ENCODE measurements around the gene ADGRD2.

ADGRD2 gene

DNA sequence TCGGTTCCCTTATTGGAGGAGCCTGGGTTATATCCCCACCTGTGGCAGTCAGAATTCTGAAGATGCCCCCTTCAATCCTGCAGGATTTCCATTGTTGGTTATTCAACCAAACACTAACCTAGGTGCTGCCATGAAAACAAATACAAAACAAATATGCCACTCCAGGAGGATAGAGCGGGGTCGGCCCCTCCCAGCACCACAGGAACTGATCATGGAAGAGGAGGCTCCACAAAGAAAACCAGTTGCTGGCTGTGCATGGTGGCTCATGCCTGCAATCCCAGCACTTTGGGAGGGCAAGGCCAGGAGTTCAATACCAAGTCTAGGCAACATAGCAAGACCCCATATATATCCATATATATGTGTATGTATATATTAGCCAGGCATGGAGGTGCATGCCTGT, 13.2 kb upstream of the ADGRD2 start:
- no peak for DNase-seq (ENCODE audit: low read depth)

DNA sequence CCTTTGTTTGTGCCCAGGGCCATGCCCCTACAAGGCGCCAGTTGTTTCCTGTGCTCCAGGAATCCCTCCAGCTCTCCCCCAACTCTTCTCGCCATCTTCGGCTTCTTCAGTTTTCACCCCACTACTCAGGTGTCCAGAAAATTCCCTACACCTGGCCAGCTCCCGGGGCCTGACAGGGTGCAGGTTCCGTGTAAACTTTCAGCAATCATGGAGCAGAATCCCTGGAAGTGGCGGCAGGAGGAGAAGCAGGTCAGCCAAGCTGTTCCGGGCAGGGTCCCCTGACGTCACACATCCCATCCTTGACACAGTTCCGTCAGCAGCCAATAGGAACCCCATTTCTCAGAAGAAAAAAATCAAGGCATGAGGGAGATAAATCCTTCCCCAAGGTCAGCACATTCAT, 12.2 kb upstream of the ADGRD2 start:
- DNase-seq (ENCODE audit: low read depth): no peak

DNA sequence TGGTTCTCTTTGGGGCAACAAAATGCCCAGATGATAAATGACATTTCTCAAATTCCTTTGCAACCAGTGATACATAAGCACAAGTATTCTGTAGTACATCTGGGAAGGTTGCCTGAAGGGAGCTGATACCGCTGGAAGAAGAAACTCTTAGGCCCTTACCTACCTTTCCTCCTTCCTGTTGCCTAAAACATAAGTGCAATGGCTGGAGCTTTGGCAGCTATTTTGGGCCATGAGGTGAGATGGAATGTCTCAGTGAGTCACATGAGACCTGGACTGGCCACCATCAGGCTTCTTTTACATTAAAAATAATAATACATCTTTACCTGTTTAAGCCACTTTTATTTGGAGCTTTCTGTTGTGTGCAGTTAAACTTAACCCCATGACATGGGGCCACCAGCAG, 11.2 kb upstream of the ADGRD2 start:
- DNase-seq (ENCODE audit: low read depth): no peak

DNA sequence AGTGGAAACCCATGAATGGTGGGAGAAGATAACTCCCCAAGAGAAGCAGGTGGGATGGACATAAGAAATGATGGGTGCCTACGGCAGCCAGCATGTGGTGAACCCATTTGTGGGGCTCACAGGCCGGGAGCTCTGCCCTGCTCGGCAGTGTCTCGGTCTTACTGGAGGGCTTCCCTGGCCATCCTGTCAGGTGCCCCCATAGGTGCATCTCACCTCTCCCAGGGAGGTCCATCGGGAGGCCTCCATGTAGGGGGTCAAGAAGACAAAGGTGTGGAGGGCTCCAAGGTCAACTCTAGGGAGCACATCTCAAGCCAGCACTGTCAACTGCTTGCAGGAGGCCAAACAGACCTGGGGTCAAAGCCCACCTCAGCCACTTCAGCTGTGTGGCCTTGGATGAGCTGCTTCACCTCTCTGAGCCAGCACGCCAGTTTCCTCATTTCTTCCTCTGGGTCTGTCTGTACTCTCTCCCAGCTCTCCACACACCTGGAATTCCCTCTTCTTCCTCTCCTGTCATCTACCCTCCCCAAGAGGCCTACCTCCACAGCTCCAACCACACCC, 10.5 kb upstream of the ADGRD2 start:
- DNase-seq (ENCODE audit: low read depth): no peak

DNA sequence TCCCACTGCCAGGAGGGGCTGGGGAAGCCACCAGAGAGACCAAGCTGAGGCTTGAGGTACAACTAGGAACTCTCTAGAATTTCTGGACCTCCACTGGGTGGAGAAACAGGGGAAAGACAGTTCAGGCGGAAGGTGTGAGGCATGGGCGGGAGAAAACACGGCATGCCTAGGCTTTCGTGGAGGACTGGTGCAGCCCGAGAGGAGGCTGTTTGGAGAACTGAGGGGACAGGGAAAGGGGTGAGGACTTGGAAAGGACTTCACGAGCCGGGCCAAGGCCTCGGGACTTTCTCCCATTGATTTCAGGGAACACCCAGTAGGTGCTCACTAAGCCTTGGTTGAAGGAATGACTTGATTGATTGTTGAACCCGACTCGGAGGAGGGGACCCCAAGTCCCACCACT, 9.5 kb upstream of the ADGRD2 start:
- DNase-seq (ENCODE audit: low read depth): no peak

DNA sequence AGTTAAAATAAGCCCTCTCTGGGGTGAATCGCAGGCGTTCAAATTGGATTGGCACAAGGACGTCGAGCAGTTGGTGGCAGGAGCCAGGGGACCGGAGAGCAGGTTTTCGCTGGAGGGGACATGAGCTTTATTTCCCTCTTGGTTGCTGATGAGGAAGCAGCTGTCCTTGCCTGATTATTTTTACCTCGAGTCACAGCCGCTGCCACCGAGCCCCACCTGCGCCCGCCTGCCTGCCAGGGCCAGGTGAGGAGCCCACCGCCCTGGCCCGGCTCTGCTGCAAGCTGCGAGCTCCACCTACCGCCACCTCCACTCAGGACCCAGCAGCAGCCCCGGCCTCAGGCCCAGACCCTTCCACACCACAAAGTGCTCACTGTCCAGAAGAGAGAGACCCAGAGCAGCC, 9.0 kb upstream of the ADGRD2 start:
- DNase-seq (ENCODE audit: low read depth): no peak

DNA sequence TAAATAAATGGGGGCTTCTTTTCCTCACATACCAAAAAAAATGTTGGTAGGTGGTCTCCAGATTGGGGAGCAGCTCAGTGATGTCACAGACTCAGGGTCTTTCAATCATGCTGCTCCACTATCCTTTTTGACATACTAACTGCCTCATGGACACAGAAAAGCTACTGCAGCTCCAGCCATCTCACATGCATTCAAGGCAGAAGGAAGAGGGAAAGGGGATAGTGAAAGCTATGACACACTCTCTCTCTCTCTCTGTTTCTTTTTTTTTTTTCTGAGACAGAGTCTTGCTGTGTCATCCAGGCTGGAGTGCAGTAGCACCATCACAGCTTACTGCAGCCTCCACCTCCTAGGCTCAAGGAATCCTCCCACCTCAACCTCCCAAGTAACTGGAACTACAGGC, 7.9 kb upstream of the ADGRD2 start:
- no peak for DNase-seq (ENCODE audit: low read depth)

DNA sequence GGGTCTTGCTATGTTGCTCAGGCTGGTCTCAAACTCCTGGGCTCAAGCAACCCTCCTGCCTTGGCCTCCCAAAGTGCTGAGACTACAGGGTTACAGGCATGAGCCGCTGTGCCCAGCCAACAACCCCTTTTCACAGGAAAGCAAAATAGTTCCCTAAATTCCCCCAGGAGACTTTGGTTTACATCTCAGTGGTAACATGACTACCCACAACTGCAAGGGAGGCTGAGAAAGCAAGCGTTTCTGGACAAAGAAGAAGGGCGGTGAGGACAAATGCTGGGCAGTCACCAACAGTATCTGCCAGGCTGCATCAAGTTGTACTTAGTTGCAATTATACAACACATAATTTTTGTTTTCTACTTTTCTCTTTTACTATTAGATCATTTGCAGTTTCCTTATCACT, 7.4 kb upstream of the ADGRD2 start:
- DNase-seq (ENCODE audit: low read depth): no peak

DNA sequence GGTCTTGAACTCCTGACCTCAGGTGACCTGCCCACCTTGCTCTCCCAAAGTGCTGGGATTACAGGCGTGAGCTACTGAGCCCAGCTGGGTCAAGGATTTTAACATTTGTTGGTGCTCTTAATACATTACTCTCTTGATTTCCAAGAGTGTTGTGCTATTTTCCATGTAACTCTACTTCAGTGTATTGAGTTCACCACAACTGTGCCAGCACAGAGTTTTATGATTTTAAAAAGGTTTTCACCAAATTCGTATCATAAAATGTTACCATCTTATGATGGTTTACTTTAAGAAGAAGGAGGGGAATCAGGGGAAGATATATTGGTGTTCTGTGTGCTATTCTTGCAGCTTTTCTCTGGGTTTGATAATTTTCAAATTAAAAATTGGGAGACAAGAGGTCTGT, 6.6 kb upstream of the ADGRD2 start:
- DNase-seq (ENCODE audit: low read depth): no peak

DNA sequence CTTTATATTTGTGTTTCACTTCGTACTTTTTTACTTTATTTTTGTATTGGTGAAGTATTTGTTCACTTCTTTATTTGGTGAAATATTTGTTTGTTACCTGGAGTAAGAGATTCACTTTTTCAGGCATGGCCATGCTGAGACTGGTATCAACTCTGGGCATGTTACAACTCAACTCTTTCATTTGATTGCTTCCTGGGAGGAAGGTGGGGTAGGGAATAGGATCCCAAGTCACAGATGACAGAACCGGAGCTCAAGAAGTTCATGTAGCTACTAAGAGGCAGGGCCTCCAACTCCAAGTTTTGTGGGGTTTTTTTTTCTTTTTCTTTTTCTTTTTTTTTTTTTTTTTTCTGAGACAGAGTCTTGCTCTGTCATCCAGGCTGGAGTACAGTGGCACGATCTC, 6.1 kb upstream of the ADGRD2 start:
- no peak for DNase-seq (ENCODE audit: low read depth)

DNA sequence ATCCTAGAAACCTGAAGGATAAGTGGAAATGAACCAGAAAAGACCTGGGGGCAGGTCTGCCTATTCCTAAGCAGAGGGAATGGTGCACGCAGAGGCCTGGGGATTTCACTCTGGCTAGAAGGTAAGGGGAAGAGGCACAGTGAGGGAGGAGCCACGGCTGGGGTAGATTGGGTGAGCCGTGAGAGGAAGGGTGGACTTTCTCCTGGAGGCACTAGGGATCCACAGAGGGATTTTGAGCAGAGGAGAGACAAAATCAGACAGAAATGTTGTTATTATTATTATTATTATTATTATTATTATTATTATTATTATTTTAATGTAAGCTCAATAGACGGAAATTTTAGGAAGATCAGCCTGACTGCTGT, 3.0 kb upstream of the ADGRD2 start:
- no peak for DNase-seq (ENCODE audit: low read depth)

DNA sequence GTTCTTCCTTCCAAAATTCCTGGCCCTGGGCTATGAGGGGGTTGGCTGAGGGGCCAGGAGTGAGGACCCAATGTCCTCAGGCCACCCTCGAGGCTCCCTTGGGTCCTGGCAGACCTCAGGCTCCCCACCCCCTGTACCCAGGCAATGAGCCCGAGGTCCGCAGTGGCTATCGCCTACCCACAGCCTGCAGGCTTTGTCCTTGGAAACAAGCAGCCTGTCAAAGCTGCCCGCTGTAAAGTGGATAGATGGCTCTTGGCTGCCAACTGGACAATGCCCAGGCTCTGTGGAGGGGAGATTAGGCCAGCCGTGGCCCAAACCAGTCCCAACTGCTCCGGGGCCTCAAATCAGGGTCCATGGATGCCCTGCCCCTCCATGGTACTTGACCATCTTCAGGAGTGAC, 2.2 kb upstream of the ADGRD2 start:
- DNase-seq (ENCODE audit: low read depth): no peak

DNA sequence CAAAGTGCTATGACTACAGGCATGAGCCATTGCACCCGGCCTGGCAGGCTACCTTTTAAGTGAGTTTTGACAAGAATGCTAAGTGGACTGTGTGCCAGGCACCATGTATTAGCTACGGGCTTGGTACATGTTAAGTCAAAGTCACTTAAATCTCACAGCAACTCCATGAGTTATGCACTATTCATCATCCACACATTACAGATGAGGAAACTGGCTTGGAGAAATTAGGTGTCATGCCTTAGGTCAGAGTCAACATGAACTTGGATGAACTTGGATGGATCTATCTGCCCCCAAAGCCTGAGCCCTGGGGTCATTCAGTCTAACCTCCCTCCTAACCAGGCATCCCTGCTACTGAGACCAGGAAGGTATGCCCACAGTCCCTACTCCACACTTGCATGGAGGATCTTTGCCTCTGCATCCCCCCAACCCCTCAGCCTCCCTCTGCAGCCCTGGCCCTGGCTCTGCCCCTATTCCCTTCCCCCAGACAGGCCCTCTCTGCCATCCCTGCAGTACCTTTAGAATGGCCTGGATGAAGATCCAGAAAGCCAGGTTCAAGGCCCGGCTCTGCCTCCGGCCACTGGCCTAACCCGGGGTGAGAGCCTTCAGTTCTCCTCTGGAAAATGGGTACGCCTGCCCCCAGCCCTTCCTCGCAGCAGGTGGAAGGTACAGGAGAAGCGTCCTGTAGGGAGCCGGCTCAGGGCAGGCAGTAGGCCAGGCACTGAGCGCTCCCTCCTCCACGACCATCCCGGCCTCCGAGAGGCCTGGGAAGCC, 685 bp upstream of the ADGRD2 start:
- DNase-seq (ENCODE audit: low read depth): no peak

DNA sequence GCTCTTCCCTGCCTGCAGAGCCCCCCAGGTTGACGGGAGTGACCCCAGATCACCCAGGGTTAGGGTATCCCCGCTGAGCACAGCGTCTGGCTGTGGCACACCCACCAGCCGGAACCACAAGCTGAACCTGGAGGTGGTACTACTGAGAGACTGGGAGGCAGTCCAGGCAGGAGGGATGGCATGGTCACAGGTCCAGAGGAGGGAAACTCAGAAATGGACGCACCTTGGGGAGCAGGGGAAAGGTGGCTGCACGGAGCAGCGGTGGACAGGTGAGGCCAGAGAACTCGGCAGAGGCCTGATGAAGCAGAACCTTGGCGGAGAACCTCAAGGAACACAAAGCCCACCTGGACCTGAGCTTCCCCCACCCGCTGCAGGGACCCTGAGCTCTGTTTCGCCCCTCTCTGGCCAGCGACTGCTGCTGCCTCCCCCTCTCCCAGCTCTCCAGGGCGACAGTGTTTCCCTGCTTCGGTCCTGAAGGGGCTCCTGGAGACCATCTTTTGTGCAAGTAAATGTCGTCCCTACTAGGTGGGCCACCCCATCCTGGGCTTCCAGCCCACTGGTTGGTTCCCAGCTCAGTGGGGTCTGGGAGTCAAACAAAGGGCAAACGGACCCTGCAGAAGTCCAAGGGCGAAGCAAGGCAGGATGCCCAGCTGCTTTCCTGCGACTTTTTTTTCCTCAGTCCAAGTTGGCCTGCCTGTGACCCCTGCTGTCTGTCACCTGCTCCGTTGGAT, 845 bp downstream of the ADGRD2 start:
- DNase-seq (ENCODE audit: low read depth): no peak

DNA sequence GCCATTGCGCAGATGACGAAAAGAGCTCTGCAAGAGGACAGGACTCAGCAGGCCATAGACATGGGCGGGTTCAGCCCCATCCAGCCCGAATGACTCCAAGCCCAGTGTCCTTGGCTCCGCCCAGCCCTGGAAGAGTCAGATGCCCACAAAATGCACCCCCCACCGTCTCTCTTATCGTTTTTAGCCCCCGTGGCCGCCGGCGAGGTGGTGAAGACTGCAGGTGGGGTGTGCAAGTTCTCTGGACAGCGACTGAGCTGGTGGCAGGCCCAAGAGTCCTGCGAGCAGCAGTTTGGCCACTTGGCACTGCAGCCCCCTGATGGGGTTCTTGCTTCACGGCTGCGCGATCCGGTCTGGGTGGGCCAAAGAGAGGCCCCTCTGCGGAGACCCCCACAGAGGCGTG, 2.1 kb downstream of the ADGRD2 start:
- DNase-seq (ENCODE audit: low read depth): no peak

DNA sequence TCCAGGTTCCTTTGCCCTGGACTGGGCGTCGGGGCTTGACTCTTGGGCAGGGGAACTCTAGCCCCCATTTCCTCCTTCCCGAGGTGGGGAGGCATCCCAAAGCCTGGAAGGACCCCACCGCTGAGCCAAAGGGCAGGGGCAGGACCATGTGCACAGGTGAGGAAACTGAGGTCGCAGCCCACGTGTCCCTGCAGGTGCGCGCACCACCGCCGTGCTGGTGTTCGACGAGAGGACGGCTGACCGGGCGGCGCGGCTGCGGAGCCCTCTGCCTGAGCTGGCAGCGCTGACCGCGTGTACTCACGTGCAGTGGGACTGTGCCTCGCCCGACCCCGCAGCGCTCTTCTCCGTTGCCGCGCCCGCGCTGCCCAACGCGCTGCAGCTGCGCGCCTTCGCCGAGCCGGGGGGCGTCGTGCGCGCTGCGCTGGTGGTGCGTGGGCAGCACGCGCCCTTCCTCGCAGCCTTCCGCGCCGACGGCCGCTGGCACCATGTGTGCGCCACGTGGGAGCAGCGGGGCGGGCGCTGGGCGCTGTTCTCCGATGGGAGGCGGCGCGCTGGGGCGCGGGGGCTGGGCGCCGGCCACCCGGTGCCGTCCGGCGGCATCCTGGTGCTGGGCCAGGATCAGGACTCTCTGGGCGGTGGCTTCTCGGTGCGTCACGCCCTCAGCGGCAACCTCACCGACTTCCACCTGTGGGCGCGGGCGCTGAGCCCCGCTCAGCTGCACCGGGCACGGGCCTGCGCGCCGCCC, 2.8 kb downstream of the ADGRD2 start:
- no peak for DNase-seq (ENCODE audit: low read depth)

DNA sequence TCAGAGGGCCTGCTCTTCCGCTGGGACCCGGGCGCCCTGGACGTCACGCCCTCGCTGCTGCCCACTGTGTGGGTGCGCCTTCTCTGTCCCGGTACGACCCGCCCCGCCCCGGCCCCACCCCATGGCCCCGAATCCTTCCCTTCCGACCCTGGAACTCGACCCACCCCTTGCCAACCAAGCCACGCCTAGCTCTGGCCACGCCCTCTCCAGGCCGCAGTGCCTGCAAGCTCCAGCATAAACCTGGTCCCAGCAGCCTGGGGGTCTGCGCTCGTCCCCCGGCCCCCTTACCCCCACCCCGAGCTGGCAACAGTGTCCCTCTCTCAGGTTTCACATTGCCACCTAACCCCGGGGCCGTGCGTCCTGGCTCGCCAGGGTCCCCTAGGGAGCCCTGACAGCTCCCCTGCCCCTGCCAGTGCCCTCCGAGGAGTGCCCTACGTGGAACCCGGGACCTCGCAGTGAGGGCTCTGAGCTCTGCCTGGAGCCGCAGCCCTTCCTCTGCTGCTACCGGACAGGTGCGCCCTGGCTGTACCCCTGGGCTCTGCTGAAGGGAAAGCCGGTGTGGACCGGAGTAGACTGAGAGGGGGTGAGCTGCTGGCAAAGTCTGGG, 3.4 kb downstream of the ADGRD2 start:
- no peak for DNase-seq (ENCODE audit: low read depth)

DNA sequence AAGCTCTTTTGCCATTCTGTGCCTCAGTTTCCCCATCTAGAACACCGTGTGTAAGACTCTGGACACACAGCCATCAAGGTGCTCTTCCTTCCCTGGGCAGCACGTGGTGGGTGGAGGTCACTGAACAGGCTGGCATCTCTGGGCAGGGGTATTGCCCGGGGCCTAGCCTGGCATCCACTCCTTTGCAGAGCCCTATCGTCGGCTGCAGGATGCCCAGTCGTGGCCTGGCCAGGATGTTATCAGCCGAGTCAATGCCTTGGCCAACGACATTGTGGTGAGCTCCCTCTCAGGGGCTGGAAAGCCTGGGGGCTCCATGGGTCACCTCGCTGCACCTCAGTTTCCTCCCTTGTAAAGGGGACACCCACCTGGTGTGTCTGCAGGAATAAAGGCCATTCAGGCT, 4.0 kb downstream of the ADGRD2 start:
- no peak for DNase-seq (ENCODE audit: low read depth)

DNA sequence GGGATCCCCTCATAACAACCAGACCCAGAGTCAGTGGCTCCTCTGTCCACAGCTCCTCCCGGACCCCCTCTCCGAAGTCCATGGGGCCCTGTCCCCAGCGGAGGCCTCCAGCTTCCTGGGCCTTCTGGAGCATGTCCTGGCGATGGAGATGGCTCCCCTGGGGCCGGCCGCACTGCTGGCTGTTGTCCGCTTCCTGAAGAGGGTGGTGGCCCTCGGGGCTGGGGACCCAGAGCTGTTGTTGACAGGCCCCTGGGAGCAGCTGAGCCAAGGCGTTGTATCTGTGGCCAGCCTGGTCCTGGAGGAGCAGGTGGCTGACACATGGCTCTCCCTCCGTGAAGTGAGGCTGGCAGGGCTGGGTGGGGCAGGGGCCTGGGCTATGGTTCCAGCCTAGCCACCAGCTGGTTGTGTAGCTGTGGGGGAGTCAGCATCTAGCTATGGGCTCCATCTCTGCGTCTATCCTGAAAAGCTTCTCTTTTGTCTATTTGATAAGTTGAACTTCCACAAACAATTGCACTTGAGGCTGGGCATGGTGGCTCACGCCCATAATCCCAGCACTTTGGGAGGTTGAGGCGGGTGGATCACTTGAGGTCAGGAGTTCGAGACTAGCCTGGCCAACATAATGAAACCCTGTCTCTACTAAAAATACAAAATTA, 4.7 kb downstream of the ADGRD2 start:
- DNase-seq (ENCODE audit: low read depth): no peak

DNA sequence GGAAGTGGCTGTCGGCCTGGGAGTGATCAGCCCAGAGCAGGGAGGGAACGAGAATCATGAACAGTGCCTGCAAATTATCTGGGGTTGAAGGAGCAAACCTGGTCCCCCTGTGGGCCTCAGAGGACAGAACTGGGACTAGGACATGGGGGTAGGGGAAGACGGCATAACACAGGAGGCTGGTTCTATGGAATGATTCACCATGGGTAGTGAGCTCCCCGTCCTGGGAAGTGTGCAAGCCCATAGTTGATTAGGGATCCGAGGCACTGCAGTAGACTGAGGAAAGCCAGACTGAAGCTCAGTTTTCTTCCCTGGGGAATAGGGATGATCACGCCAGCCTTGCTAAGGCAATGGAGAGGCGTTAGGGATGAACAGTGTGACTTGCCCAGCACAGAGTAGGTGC, 5.6 kb downstream of the ADGRD2 start:
- no peak for DNase-seq (ENCODE audit: low read depth)

DNA sequence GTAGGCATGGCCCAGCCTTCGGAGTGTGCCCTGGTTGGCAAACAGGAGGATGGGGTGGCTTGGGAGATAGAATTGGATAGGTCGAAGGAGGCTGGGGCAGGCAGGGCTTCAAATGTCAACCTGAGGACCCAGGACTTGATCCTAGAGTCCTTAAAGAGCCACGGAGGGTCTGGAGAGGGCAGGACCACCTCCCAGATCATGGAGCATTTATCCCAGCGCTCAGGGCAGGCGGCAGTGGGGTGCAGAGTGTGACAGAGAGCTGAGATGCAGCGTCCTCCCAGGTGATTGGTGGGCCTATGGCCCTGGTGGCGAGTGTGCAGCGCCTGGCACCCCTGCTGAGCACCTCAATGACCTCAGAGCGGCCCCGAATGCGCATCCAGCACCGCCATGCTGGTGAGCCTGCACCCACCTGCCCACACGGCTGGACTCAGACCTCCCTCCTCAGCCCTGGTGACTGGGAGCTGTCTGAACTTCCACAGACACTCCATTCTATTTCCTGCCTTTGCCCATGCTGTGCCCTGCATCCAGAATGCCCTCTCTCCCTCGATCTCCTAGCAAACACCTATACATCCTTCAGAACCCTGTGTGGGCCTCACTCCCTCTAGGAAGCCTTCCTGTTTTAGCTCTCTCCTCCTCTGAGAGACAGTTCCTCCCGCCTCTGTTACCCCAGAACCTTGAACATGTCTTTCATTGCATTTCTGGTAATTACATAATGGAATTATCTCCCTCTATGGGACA, 6.3 kb downstream of the ADGRD2 start:
- DNase-seq (ENCODE audit: low read depth): no peak

Measured in activated T-cell treated with anti-CD3 and anti-CD28 coated beads for 24 hours (primary cell).